Measurements from ENCODE around the gene ZBTB8B. TPM values are rescaled to one million over a fixed set of nuclear protein-coding genes. Genes with fewer than 3 reads are reported as not detected.
"Not testable (repeated sequence)": the region's sequence is repeated elsewhere in the genome, so short reads cannot be mapped to it uniquely, and the experiment has no call there.

The ZBTB8B gene
- total RNA-seq, 1 experiment from 2014 or later = not detected

DNA sequence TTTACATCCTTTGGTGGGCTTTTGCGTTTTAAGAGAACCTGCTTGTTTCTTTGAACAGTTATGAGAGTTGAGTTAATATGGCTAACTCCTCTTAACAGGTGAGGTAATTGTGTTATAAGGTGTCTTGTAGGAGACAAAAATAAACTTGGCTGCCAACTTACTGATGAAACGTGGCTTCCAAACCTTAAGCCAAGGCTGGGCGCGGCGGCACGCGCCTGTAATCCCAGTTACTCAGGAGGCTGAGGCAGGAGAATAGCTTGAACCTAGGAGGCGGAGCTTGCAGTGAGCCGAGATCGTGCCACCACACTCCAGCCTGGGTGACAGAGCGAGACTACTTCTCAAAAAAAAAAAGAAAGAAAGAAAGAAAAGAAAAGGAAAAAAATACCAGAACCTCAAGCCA is 8.1 kb downstream of the ZBTB8B start:
- H3K9me3 ChIP-seq (ENCODE audit: low read length); H3K79me2 ChIP-seq (ENCODE audit: low read length); H3K9me2 ChIP-seq (replicated peaks; ENCODE audit: insufficient read depth, low read length); H3K4me3 ChIP-seq (ENCODE audit: low read length); H3K9ac ChIP-seq (ENCODE audit: low read length); DNase-seq; H4K20me1 ChIP-seq (ENCODE audit: insufficient read depth, low read depth, low read length); H3K4me2 ChIP-seq (ENCODE audit: low read depth, low read length, poor library complexity, severe bottlenecking); H3K36me3 ChIP-seq (ENCODE audit: insufficient read depth, low read length); H3K4me1 ChIP-seq (ENCODE audit: low read length); H3K27me3 ChIP-seq (ENCODE audit: low read length); H2AFZ ChIP-seq (ENCODE audit: low read length); H3K27ac ChIP-seq (ENCODE audit: low read length): not testable (repeated sequence)

DNA sequence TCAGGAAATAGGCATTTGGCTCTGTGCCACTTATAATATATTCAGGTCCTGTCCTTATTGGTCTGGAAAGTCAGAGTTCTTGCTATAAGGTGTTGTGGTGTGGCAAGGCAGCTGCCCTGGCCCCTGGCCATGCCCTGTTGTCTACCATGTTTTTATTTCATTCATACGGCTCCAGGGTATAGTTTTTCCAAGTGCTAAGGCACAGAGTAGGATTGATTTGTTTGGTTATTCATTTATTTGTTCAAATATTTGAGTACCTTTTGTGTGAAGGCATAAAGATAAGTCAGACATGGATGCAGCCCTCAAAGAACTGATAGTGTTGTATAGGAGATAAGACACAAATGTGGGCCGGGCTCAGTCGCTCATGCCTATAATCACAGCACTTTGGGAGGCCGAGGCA is 10.1 kb downstream of the ZBTB8B start:
- Histone ChIP-seq H3K4me2 (ENCODE audit: low read depth, low read length, poor library complexity, severe bottlenecking) (no peak overlapping the region), H3K4me3 (ENCODE audit: low read length) (no peak overlapping the region), H3K27ac (ENCODE audit: low read length) (no peak overlapping the region), H3K4me1 (ENCODE audit: low read length) (no peaks in the 10 kb centered on the region), H3K9me2 (replicated peaks; ENCODE audit: insufficient read depth, low read length) (no peaks in the 10 kb centered on the region), H3K9ac (ENCODE audit: low read length) (no peak overlapping the region), H3K27me3 (ENCODE audit: low read length) (no peaks in the 10 kb centered on the region), H2AFZ (ENCODE audit: low read length) (no peak overlapping the region), H3K9me3 (ENCODE audit: low read length) (no peaks in the 10 kb centered on the region), H3K79me2 (ENCODE audit: low read length) (no peaks in the 10 kb centered on the region), H4K20me1 (ENCODE audit: insufficient read depth, low read depth, low read length) (no peaks in the 10 kb centered on the region), H3K36me3 (ENCODE audit: insufficient read depth, low read length) (no peaks in the 10 kb centered on the region)
- no peak for DNase-seq

DNA sequence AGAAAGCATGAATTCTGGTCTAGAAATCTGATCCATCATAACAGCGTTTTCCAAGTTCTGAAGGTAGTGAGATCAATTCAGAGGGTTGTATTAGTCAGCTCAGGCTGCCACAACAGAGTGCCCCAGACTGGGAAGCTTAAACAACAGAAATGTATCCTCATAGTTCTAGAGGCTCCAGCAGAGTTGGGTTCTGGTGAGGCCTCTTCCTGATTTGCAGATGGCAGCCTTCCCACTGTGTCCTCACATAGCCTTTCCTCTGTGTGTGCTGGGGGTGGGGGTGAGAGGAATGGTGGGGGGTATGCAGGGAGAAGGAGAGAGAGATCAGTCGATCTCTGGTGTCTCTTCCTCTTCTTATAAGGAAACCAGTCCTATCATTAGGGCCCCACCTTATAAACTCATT is 15.1 kb downstream of the ZBTB8B start:
- no peak overlapping the region for H2AFZ ChIP-seq (ENCODE audit: low read length)
- no peaks in the 10 kb centered on the region for H3K79me2 ChIP-seq (ENCODE audit: low read length)

GRCh38 chr1:32480761-32481160 is 15.9 kb downstream of the ZBTB8B start:
- H3K27me3 ChIP-seq (ENCODE audit: low read length) = no peaks in the 10 kb centered on the region
- H4K20me1 ChIP-seq (ENCODE audit: insufficient read depth, low read depth, low read length) = no peaks in the 10 kb centered on the region

More for the DNA sequence above, 15.1 kb downstream of the ZBTB8B start:
- Histone ChIP-seq H3K4me2 (ENCODE audit: low read depth, low read length, poor library complexity, severe bottlenecking) (no peak overlapping the region), H3K9me3 (ENCODE audit: low read length) (no peaks in the 10 kb centered on the region), H3K4me3 (ENCODE audit: low read length) (no peak overlapping the region), H3K9me2 (replicated peaks; ENCODE audit: insufficient read depth, low read length) (no peaks in the 10 kb centered on the region), H3K27me3 (ENCODE audit: low read length) (no peaks in the 10 kb centered on the region), H4K20me1 (ENCODE audit: insufficient read depth, low read depth, low read length) (no peaks in the 10 kb centered on the region), H3K4me1 (ENCODE audit: low read length) (no peaks in the 10 kb centered on the region), H3K36me3 (ENCODE audit: insufficient read depth, low read length) (no peaks in the 10 kb centered on the region), H3K27ac (ENCODE audit: low read length) (no peak overlapping the region), H3K9ac (ENCODE audit: low read length) (no peak overlapping the region)
- no peak for DNase-seq

GRCh38 chr1:32481788-32482187 is 16.9 kb downstream of the ZBTB8B start:
- H3K9me2 ChIP-seq (replicated peaks; ENCODE audit: insufficient read depth, low read length); H3K4me1 ChIP-seq (ENCODE audit: low read length); H2AFZ ChIP-seq (ENCODE audit: low read length); H3K9ac ChIP-seq (ENCODE audit: low read length); DNase-seq; H3K4me3 ChIP-seq (ENCODE audit: low read length); H3K27me3 ChIP-seq (ENCODE audit: low read length); H4K20me1 ChIP-seq (ENCODE audit: insufficient read depth, low read depth, low read length); H3K27ac ChIP-seq (ENCODE audit: low read length); H3K4me2 ChIP-seq (ENCODE audit: low read depth, low read length, poor library complexity, severe bottlenecking); H3K36me3 ChIP-seq (ENCODE audit: insufficient read depth, low read length); H3K79me2 ChIP-seq (ENCODE audit: low read length); H3K9me3 ChIP-seq (ENCODE audit: low read length): not testable (repeated sequence)

More at GRCh38 chr1:32480761-32481160, 15.9 kb downstream of the ZBTB8B start:
- H3K4me2 ChIP-seq (ENCODE audit: low read depth, low read length, poor library complexity, severe bottlenecking) = no peak overlapping the region
- H2AFZ ChIP-seq (ENCODE audit: low read length) = no peak overlapping the region
- H3K4me3 ChIP-seq (ENCODE audit: low read length) = no peak overlapping the region
- H3K4me1 ChIP-seq (ENCODE audit: low read length) = no peaks in the 10 kb centered on the region
- no peak overlapping the region for H3K9ac ChIP-seq (ENCODE audit: low read length)
- no peak for DNase-seq
- H3K79me2 ChIP-seq (ENCODE audit: low read length) = no peaks in the 10 kb centered on the region
- no peaks in the 10 kb centered on the region for H3K9me3 ChIP-seq (ENCODE audit: low read length)
- no peak overlapping the region for H3K27ac ChIP-seq (ENCODE audit: low read length)
- H3K9me2 ChIP-seq (replicated peaks; ENCODE audit: insufficient read depth, low read length) = no peaks in the 10 kb centered on the region
- H3K36me3 ChIP-seq (ENCODE audit: insufficient read depth, low read length) = no peaks in the 10 kb centered on the region

- H3K4me3 ChIP-seq (ENCODE audit: low read length) = no peak overlapping the region
- no peak overlapping the region for H3K4me2 ChIP-seq (ENCODE audit: low read depth, low read length, poor library complexity, severe bottlenecking)
- no peaks in the 10 kb centered on the region for H3K79me2 ChIP-seq (ENCODE audit: low read length)
- H3K9me2 ChIP-seq (replicated peaks; ENCODE audit: insufficient read depth, low read length) = no peaks in the 10 kb centered on the region
- H3K9ac ChIP-seq (ENCODE audit: low read length) = no peak overlapping the region
- no peaks in the 10 kb centered on the region for H3K36me3 ChIP-seq (ENCODE audit: insufficient read depth, low read length)
- no peaks in the 10 kb centered on the region for H3K27me3 ChIP-seq (ENCODE audit: low read length)
- H3K27ac ChIP-seq (ENCODE audit: low read length) = no peak overlapping the region
- DNase-seq = no peak
- H3K9me3 ChIP-seq (ENCODE audit: low read length) = no peaks in the 10 kb centered on the region
- no peaks in the 10 kb centered on the region for H4K20me1 ChIP-seq (ENCODE audit: insufficient read depth, low read depth, low read length)
- H3K4me1 ChIP-seq (ENCODE audit: low read length) = no peaks in the 10 kb centered on the region
- H2AFZ ChIP-seq (ENCODE audit: low read length) = no peak overlapping the region
Measured at GRCh38 chr1:32485554-32486255, 20.8 kb downstream of the ZBTB8B start.

- no peaks in the 10 kb centered on the region for H3K27me3 ChIP-seq (ENCODE audit: low read length)
- H3K27ac ChIP-seq (ENCODE audit: low read length) = no peak overlapping the region
- H3K4me2 ChIP-seq (ENCODE audit: low read depth, low read length, poor library complexity, severe bottlenecking) = no peak overlapping the region
- no peaks in the 10 kb centered on the region for H3K9me2 ChIP-seq (replicated peaks; ENCODE audit: insufficient read depth, low read length)
- no peak overlapping the region for H3K4me3 ChIP-seq (ENCODE audit: low read length)
- H3K79me2 ChIP-seq (ENCODE audit: low read length) = no peaks in the 10 kb centered on the region
- no peaks in the 10 kb centered on the region for H4K20me1 ChIP-seq (ENCODE audit: insufficient read depth, low read depth, low read length)
- no peaks in the 10 kb centered on the region for H3K9me3 ChIP-seq (ENCODE audit: low read length)
- H3K4me1 ChIP-seq (ENCODE audit: low read length) = no peaks in the 10 kb centered on the region
- H3K9ac ChIP-seq (ENCODE audit: low read length) = no peak overlapping the region
- no peak for DNase-seq
- no peak overlapping the region for H2AFZ ChIP-seq (ENCODE audit: low read length)
- no peaks in the 10 kb centered on the region for H3K36me3 ChIP-seq (ENCODE audit: insufficient read depth, low read length)
Measured at GRCh38 chr1:32486463-32487113, 21.7 kb downstream of the ZBTB8B start.

GRCh38 chr1:32487182-32487581 is 22.3 kb downstream of the ZBTB8B start:
- Histone ChIP-seq H3K9ac (ENCODE audit: low read length) (no peak overlapping the region), H3K4me3 (ENCODE audit: low read length) (no peak overlapping the region), H3K4me2 (ENCODE audit: low read depth, low read length, poor library complexity, severe bottlenecking) (no peak overlapping the region), H2AFZ (ENCODE audit: low read length) (no peak overlapping the region), H3K9me2 (replicated peaks; ENCODE audit: insufficient read depth, low read length) (no peaks in the 10 kb centered on the region), H4K20me1 (ENCODE audit: insufficient read depth, low read depth, low read length) (no peaks in the 10 kb centered on the region), H3K4me1 (ENCODE audit: low read length) (no peaks in the 10 kb centered on the region), H3K27me3 (ENCODE audit: low read length) (no peaks in the 10 kb centered on the region), H3K36me3 (ENCODE audit: insufficient read depth, low read length) (no peaks in the 10 kb centered on the region), H3K79me2 (ENCODE audit: low read length) (no peaks in the 10 kb centered on the region), H3K27ac (ENCODE audit: low read length) (no peak overlapping the region), H3K9me3 (ENCODE audit: low read length) (no peaks in the 10 kb centered on the region)
- DNase-seq = no peak

Data from Karpas-422 (cell line).